DMS 273 treated with DMSO at 0.1 percent for 48 hours (cell line): ENCODE measurements around the gene SELP.

Source experiments
- DNase-seq: peaks from one replicate; lab custom pipeline; 2025; lab: John Stamatoyannopoulos, UW

Gene SELP

DNA sequence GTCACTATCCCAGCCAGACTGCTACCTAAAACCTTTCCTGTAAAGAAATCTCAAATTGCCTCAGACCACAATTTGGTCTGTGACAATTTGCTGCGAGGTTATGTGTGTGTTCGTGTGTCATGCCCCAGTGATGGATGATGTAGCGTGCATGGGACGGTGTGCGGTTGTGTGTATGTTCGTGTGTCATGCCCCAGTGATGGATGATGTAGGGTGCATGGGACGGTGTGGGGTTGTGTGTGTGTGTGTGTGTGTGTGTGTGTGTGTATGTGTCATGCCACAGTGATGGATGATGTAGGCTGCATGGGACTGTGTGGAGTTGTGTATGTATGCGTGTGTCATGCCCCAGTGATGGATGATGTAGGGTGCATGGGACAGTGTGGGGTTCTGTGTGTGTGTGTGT lies 9.4 kb downstream of the SELP start:
- DNase-seq: no peak

DNA sequence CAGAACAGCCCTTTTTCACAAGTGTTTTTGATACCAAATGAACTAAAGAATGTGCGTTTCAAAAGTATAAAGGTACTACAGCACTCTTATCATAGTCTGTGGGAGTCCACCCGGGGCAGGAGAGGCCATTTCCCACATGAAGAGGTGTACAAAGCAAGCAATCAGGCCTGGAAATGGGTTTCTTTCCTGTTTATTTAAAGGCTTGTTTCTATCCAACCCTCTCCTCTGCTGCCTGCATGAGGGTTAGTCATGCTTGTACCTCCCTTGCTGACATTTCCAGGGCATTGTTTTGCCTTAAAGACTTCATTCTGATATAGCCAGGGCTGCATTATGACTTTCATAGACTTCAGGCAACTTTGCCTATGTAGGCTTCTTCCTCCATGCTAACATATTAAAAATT lies 11.6 kb downstream of the SELP start:
- DNase-seq: no peak

DNA sequence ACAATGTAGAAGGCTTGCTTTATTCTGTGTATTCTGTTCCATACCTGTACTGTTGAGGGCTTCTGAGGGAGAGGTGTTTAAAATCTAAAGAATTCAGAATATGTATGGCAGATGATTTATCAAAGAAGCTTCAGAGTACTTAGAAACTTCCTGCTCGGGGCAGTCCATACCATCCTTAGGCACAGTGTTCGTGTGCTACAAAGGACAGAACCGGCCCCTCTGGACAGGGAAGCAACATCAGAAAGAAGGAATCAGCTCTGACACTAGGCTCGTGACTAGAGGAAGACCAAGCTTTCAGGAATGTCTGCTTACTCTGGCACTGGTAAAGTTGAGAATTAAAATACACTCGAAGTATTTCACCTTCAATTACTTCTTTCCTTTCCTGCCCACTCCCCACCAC lies 14.1 kb downstream of the SELP start:
- no peak for DNase-seq

DNA sequence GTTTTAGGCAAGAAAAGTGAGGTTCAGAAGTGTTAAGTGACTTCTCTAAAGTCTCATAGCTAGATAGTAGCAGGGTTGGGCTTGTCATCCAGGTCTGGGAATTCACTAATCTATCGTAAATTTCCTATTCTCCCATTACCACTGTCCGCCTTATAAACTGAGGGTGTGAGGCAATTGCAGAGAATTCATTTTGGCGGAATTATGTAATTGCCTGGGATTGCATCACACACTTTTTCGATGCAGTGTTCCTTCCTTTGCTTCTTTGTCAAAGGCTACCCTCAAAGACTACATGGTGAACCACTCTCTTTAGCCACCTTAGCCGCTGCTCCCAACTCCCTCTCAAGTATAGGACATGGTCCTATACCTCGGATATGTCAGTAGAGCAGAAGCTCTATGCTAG lies 19.1 kb downstream of the SELP start:
- no peak for DNase-seq

DNA sequence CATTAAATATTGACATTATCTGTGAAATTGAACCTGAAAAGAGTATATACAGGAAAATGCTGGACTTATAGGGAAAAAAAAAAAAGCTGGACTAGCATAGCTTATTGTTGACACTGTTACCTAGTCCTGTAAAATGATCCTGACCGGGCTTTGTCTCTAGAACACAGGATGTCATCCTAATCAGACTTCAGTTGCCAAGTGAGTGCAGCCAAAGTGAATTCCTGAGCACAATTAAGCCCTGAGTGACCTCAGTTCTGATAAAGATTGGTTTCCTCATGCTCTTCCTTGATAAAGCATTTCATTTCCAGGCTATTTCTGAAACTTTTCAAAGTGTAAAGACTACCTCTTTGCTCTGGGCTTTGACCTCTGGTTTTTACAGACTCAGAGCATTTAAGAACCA lies 19.8 kb downstream of the SELP start:
- DNase-seq: no peak

DNA sequence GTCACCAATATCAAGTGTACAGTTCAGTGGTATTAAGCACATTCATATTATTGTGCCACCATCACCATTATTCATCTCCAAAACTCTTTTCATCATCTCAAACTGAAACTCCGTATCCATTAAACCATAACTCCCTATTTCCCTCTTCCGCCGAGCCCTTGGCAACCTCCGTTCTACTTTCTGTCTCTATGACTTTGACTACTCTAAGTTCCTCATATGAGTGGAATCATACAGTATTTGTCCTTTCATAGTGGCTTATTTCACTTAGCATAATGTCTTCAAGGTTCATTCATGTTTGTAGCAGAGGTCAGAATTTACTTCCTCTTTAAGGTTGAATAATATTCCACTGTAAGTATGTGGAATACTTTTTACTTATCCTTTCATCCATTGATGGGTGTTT lies 21.7 kb downstream of the SELP start:
- DNase-seq: no peak

DNA sequence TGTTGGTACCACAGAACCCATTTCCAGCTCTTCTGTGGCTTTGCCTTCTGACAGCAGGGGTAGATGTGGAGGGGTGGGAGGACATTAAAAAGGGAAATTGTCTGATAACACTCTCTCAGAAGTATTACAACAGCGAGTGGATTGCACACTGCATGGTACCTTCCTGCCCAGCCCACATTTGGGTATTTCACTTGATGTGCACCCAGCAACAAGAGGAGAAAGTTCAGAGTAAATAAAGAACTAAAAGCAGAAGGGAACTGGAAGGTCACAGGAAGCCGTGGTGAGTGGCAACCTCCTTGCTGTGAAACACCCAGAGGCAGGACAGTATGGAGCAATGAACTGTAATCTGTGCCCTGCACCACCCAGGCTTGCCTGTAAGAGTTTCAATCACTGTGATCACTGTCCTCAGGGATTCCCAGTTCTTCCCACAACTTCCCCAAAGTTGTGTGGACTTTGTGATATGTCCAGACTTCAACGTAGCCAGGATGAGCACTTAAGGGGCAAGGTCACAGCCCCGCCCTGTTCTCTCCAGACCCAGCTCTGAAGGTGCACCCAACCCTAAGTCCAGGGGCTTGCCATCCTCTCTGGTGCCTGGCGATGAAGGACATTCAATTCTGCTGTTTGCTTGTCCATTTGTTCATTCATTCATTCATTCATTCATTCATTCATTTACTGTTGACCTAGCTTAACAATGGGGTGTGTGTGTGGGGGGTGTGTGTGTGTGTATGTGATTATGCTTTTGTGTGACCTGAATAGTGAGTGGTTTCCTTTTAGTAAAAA lies 25.0 kb downstream of the SELP start:
- no peak for DNase-seq

DNA sequence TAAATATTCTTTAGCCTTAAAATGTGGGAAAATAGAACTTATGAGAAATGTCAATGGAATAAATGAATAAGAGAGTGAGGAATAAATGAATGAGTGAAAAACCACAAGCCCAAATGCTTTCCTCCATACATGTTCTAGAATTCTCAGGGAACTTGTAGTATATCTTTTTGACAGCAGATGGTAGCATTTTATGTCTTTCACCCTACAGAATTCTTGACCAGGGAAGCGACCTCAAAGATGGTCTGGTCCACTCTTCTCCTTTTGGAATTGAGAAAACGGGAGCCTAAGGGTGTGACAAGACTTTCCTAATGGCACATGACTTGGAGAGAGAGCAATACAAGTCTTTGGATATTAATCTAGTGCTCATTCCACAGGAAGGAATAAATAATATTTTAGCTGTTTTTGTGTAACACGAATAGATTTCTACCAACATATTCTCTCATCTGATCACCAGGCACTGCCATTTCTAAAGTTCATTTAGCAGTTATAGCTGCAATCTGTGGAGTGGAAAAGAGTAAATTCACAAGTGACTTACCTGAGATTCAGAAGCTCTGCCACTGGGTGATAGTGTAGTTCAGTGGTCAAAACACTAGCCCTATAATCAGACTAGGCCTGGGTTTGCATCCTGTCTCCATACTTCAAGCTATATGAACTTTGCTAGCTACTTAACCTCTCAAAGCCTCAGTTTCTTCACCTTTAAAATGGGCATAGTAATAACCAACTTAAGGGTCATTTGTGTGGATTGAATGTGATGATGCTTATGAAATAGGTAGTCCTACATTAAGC lies 28.6 kb downstream of the SELP start:
- no peak for DNase-seq

DNA sequence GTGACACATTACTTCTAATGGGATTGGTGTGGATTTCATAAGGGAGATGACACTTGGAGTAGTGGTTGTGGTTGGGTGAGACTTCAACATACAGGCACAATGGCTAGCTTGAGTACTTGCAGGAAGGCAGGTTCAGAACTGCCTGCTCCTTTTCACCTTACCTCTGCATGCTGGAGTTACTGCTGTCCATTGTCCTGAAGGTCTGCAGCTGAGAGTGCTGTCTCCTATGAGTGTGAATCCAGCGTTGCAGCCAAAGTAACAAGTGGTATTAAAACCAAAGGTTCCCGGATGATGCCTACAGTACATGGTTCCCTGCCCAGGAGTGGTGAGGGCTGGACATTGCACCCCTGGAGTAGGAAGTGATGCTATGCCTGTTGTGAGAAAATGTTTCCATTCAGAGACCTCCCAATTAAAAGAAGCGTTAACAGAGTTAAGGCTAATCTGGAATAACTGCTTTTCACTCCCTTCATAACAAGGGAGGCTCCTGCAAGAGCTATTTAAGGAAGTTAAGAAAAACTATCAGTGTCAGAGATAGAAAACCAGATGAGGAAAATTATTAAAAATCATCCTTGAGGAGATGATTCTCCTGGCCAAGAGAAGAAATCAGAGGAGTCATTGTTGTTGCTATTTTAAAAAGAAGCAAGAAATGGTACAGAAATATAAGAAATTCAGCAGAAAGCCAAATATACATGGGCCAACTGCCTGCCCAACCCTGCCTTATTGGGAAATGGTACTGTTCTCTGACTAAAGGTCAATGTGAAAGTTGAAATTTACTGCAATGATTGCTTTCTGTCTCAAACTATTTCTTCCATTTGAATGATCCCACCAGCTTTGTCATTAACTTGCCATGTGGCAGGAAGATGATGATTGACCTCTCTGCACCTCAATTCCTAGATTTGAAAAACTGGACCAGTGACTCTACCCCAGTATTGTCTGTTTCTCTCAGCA lies 33.9 kb downstream of the SELP start:
- no peak for DNase-seq

DNA sequence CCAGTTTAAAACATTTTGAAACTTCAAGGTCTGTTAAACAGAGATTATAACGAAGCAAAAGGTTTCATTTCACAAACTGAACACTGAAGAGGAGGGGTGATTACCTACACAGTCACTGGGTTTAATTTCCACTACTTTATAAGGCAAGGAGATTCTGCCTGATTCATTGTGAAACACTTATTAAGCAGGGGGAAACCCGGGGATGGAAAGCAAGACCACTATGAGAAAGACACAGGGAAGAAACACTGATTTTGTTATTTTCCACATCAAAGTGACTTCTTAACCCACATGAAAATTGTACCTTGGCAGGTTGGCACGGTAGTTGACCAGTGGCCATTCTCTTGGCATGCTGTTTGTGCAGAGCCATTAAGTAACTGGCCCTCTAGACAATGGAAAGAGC lies 35.5 kb downstream of the SELP start:
- no peak for DNase-seq

DNA sequence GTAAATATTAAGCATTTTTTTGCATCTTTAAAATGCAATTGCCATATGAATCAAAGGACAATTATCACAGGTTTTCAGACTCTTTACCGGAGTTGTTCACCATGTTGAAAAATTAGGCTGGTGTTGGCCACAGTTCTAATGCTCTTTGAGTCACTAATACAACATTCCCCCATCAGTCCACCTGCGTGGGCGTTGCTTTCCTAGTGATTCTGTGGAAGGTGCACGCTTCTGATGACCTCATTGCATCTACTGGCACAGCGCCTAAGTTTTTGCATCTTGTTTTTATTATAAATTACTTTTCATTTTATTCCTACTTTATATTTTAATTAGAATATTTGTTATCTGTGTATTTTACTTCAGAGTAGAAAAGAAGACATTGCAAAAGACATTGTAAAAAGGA lies 39.0 kb downstream of the SELP start:
- no peak for DNase-seq

DNA sequence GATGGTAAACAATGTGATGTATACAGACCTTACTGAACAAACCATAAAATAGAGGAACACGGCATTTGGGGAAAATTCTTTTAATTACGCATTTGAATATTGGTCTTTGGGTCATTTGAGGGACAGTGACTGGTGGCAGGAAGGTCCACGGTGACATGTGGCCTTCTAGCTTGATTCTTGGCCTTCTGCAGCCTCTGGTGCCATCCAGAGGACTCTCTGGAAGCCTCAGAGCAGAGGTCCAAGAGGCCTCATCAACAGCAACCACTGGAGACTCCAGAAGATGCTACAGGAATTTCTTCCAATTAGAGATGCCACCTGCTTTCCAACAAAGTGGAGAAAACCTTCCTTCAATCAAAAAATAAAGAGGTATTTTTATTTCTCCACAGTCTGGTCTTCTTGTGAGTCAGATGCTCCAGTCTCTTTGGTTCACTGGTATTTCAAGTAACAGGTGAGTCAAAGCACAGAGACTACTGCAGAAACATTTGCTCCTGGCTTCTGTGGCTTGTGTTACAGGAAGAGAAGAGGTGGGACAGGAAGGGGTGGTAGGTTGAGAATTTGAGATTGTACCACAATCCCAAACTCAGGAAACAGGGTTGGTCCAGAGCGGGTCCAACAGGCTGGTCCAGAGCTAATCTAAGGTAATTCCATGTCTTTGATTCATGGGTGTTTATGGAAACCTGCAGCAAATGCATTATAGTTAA lies 41.0 kb downstream of the SELP start:
- no peak for DNase-seq

DNA sequence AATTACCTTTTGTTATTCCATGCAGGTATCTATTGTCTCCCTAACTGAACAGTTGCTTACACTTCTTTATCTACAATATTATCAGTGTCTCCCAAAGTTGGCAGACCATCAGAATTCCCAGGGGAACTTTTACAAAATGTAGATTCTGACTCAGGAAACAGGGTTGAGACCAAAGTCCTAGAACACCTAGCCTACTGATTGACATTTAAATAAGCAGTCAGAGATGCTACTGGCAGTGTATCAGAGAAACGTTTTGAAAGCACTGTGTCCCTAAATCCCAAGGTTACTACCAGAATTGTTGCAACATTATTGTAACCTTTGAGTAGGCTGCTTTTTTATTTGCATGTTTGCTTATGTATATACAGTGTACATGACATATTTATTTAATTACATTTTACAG lies 41.8 kb downstream of the SELP start:
- no peak for DNase-seq

DNA sequence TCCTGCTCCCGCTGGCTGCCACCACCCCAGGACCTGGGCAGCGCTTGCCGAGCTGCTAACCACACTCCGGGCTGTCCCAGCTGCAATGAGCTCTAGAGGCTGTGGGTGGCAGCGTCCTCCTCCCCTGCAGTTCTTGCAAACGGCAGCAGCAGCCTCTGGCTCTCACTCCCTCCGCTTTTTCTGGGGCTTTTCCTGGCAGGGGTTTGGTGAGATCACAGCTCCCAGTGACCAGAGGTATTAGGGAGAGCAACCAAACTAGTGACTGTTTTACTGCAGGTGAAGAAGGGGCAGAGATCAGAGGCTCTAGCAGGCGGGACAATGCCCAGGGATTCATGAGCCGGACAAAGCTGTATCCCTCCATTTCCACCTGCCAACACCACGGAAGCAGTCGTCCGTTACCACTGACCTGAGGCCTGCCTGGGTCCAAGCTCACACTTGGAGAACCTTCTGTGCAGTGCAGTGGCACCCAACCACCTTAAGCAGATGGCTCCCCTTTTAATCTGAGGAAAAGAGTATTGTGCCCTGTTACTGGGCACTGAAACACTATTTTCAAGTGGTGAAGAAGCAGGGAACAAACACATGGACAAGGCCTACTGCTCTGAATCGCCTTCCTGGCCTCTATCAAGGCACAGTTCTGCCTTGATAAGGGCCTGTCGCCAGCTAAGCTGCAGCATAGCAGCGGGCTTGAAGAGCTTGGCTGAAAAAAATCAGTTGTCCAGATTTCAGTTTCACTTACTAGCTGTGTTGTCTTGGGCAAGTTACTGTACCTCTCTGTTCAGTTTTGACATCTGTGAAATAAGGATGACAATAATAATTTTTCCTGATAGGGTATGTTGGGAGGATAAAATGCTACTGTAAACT lies 43.3 kb downstream of the SELP start, which contains the start of gene F5:
TSS of gene F5 (minus strand) at position 87 of the 861 bp plus-strand sequence. CDS start 95 bp downstream, outside the sequence.
- peak; percentile 28 for DNase-seq

DNA sequence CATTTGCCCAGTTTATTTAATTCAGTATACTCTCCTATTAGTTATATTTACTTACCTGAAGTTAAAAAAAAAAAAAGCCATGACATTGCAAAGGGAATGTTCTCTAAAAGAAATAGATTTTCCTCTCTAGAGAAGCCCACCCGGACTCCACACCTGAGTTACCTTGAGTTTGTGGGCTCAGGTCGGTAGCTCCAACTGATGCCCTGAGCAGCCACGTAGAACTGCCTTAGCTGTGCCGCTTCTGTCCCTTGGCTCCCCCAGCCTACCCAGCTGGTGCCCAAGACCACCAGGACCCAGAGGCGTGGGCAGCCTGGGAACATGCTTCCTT lies 43.9 kb downstream of the SELP start:
- no peak for DNase-seq

DNA sequence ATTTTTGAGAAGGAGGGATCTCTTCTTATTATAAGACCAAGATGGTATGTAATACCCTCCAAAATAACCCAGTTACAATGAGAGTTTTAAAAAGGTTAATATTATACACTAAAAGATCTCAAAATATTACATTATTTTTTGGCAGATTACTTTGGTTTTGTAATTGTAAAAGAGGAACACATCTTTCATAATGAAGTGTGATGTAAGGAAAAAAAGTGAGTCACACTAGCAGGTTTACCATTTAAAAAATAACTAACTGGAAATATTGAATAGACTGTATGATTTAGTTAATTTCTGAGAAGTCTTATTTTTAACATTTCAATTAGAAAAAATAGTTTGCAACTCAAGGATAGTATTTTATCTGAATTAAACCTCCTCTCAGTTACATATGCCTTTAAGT lies 44.7 kb downstream of the SELP start:
- no peak for DNase-seq

DNA sequence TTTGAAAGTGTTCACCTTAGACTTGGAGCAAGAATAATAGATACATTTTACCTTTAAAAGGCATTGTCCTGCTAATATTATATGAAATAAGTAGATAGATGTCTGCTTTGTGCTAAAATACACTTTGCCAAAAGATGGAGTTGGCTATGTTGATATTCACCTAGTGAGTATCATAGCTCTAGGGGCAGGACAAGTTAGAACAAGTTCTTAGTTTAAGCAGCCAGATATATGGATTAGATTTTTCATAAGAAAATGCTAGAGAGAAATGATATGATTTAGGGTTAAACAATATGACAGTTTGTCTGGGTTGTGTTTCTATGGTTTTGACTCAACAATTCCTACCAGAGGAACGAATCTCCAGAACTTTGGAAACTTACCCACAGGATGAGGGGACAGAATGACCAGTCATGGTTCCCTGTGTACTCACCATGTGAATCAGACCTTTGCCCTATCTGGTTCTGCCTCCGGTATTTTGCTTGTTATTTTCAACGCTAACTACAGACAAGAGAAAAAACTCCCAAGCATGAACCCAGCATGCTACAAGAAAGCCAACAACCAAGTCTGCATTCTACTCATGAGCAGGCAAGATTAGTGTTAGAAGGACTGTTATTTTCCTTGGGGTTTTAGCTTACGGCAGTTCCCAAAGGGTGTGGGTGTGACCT lies 45.3 kb downstream of the SELP start:
- no peak for DNase-seq

DNA sequence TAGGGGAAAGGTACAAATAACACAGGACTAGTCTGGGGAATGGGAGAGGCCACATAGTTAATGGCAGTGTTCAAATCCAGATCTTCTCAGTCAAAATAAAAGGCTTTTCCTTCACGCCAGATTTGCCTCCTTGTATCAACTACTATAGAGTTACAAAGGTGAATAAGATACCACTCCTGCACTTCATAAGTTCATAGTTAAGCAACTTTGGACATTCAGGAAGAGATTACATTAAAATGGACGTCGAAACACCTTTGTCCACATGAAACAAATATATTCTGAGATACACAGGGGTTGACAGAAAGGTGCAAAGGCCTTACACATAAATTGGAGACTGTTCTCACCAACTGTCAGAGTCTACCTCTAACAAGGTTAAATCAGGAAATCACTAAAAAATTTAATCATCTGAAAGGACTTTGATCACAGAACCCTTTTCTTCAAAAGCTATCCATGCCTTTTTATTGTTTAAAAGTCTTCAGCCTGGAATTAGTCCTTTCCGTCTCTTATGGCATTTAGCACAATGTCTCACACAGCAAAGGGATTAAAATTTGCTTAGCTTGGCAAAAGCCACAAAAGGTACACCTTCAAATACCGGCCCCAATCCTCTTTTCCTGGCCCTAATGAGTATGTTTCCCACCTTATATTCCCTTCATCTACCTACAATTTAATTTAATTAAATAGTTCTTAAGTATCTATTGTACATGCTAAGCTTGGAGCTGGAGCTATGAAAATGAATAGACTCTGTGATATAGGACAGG lies 51.8 kb downstream of the SELP start:
- no peak for DNase-seq

DNA sequence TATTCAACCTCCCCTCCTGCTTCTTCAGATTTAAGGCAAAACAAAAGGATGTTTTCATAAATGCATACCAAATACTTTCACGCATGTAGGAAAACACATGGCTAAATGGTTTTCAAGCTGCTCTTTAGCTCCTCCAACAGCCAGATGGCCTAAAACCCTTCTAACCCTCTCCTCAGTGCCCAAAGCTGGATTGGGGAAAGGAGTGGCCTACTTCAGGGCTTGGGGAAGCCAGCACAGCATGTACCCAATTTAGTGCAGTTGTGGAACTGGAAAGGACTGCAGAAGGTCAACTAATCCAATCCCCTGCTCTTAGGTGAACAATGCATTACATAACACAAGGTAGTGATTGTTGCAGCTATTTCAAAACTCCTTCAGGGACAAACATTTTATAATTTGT lies 53.0 kb downstream of the SELP start:
- no peak for DNase-seq
